ENCODE measurements around the gene TRIO. TPM values are rescaled to one million over a fixed set of nuclear protein-coding genes. Genes with fewer than 3 reads are reported as not detected.

The TRIO gene
- total RNA-seq, 1 experiment from 2014 or later, result 68.4 TPM

GRCh38 chr5:14256756-14257393 lies 113.7 kb downstream of the TRIO start (continued):
- TF ChIP-seq, protein P1, sequence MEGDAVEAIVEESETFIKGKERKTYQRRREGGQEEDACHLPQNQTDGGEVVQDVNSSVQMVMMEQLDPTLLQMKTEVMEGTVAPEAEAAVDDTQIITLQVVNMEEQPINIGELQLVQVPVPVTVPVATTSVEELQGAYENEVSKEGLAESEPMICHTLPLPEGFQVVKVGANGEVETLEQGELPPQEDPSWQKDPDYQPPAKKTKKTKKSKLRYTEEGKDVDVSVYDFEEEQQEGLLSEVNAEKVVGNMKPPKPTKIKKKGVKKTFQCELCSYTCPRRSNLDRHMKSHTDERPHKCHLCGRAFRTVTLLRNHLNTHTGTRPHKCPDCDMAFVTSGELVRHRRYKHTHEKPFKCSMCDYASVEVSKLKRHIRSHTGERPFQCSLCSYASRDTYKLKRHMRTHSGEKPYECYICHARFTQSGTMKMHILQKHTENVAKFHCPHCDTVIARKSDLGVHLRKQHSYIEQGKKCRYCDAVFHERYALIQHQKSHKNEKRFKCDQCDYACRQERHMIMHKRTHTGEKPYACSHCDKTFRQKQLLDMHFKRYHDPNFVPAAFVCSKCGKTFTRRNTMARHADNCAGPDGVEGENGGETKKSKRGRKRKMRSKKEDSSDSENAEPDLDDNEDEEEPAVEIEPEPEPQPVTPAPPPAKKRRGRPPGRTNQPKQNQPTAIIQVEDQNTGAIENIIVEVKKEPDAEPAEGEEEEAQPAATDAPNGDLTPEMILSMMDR (IDR thresholded peaks at IDR 0.05 in 2 of 3, conservative IDR thresholded peaks at IDR 0.05 in 1 of 3; ENCODE audit: borderline replicate concordance in 1 of 3, insufficient read depth in 1 of 3, low read depth in 2 of 3, low read length in 2 of 3), result no peak

- H3K9me2 ChIP-seq (ENCODE audit: insufficient read depth), result no peaks in the 10 kb centered on the region
- H3K27ac ChIP-seq (ENCODE audit: low read depth, low read length), result no peak overlapping the region
- CTCF ChIA-PET, result no interaction called here
- intact Hi-C loops (cut with micrococcal nuclease), result no loop called here
- POLR2A ChIA-PET, result no interaction called here
- DNase-seq (ENCODE audit: low read depth, low spot score) (no peak), ATAC-seq (no peak)
- no peaks in the 10 kb centered on the region for H4K20me1 ChIP-seq (ENCODE audit: insufficient read depth)
- no peaks in the 10 kb centered on the region for H3K36me3 ChIP-seq (ENCODE audit: control insufficient read depth in 1 of 2, insufficient read depth in 2 of 2, low read length in 2 of 2)
- no peaks in the 10 kb centered on the region for H3K27me3 ChIP-seq (ENCODE audit: insufficient read depth, low read length)
- no peak overlapping the region for H2AFZ ChIP-seq (ENCODE audit: low read depth, low read length, poor library complexity, severe bottlenecking)
- no peak overlapping the region for H3K4me3 ChIP-seq (replicated peaks in 1 of 2; ENCODE audit: low read depth in 1 of 2, low read length in 2 of 2)
- RAD21 ChIA-PET (ENCODE audit: low non-redundant PET in 1 of 2, low total read pairs in 2 of 2, uncharacterized antibody in 2 of 2, unreplicated experiment in 2 of 2), result no interaction called here
- 0 out of 4 replicates have a peak, but pooled peaks cover 6 to 8% of the 10 kb centered on the region in 2 experiments for H3K9me3 ChIP-seq (ENCODE audit: control insufficient read depth in 1 of 2, insufficient read depth in 1 of 2, low read depth in 1 of 2, low read length in 2 of 2)
- no peak overlapping the region for H3K9ac ChIP-seq (ENCODE audit: low read length)
- TF ChIP-seq, protein P2, sequence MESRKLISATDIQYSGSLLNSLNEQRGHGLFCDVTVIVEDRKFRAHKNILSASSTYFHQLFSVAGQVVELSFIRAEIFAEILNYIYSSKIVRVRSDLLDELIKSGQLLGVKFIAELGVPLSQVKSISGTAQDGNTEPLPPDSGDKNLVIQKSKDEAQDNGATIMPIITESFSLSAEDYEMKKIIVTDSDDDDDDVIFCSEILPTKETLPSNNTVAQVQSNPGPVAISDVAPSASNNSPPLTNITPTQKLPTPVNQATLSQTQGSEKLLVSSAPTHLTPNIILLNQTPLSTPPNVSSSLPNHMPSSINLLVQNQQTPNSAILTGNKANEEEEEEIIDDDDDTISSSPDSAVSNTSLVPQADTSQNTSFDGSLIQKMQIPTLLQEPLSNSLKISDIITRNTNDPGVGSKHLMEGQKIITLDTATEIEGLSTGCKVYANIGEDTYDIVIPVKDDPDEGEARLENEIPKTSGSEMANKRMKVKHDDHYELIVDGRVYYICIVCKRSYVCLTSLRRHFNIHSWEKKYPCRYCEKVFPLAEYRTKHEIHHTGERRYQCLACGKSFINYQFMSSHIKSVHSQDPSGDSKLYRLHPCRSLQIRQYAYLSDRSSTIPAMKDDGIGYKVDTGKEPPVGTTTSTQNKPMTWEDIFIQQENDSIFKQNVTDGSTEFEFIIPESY (IDR thresholded peaks at IDR 0.05; ENCODE audit: extremely low read depth, insufficient replicate concordance, low read length), result no peak
- TF ChIP-seq SP1 (IDR thresholded peaks at IDR 0.05; ENCODE audit: low read depth) (no peak), MAX (IDR thresholded peaks at IDR 0.05) (no peak), EZH2phosphoT487 (IDR thresholded peaks at IDR 0.05; ENCODE audit: borderline replicate concordance) (no peak), EGR1 (IDR thresholded peaks at IDR 0.05; ENCODE audit: low read depth) (no peak), POLR2A (IDR thresholded peaks at IDR 0.05; ENCODE audit: borderline replicate concordance, extremely low read depth, insufficient read depth, insufficient read length) (no peak), CEBPB (IDR thresholded peaks at IDR 0.05; ENCODE audit: low read depth) (no peak), JUND (IDR thresholded peaks at IDR 0.05) (no peak)
- TF ChIP-seq, protein P1 (IDR thresholded peaks at IDR 0.05 in 2 of 3, conservative IDR thresholded peaks at IDR 0.05 in 1 of 3; ENCODE audit: borderline replicate concordance in 1 of 3, insufficient read depth in 1 of 3, low read depth in 2 of 3, low read length in 2 of 3), result no peak
- TF ChIP-seq, protein P3, sequence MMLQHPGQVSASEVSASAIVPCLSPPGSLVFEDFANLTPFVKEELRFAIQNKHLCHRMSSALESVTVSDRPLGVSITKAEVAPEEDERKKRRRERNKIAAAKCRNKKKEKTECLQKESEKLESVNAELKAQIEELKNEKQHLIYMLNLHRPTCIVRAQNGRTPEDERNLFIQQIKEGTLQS (IDR thresholded peaks at IDR 0.05), result no peak
- no peak overlapping the region for H3K4me2 ChIP-seq (ENCODE audit: low read length)
- no TSS peak for BruUV-seq (replicated peaks)
- peaks cover 98% of the 10 kb centered on the region for H3K79me2 ChIP-seq (ENCODE audit: insufficient read depth, low read length)
- peaks cover 0 to 20% of the 10 kb centered on the region in 2 experiments; a peak in 2 of 4 replicates for H3K4me1 ChIP-seq (ENCODE audit: control insufficient read depth in 1 of 2, insufficient read depth in 2 of 2, low read length in 2 of 2)
Observed at GRCh38 chr5:14257995-14258403, 114.9 kb downstream of the TRIO start.

All from HCT116 (cell line).